D341Med (cell line): Measurements from ENCODE around the gene NHLRC2.

ENCODE experiments used
- DNase-seq: peaks from one replicate; pipeline ENCODE4 v3.0.0; 2012; ENCODE audit warnings: low spot score

The NHLRC2 gene

DNA sequence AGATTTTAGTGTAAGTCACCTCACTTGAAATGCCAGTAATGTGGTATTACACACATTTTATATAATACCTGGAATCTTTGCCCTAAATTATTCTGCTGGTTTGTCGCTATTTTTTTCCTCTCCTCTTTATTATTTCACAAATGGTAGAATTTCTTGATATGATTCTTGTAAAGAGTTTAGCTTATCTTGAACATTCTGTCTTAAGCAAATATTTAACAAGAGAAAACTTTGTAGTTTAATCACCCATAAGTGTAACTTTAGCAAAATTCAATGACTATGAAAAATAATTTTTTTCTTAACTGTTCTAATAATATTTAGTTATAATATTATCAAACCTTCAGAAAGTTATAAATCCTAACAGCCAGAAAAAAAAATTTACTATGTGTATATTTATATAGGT, 56.7 kb downstream of the NHLRC2 start:
- DNase-seq, result no peak

DNA sequence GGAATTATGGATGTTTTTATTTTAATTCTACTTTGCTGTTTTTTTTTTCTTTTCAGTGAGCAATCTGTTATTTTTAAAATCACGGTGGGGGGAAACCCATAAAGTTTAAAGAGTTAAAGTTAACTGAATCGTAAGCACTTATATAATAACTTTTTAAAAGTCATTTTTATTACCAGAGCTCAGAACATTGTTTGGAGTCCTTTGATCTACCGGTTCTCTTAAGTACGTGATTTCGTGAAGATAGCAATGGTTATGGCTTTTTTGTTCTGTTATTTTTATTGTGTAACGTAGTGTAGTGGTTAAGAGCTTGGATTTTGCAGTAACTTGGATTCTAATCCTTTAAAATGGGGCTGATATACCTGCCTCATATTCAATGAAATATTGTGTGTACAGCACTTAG, 57.4 kb downstream of the NHLRC2 start:
- DNase-seq, result no peak

DNA sequence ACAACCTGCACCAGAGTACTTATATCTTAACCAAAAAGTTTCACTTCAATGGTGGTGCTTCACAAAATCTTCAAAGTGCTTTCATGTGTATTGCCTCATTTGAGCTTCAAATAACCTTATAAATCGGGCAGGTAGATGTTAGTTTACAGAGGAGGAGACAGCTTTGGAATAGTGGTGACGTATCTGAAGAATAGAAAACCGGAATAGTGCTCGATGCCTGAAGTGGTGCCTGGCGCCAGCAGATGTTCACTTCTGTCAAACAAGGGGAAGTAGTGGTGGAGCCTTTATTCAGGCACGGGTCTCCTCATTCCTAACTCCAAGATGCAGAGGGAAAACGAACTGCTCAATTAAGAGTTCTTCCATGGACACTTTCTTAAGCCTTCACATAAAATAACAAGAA, 58.1 kb downstream of the NHLRC2 start:
- no peak for DNase-seq

DNA sequence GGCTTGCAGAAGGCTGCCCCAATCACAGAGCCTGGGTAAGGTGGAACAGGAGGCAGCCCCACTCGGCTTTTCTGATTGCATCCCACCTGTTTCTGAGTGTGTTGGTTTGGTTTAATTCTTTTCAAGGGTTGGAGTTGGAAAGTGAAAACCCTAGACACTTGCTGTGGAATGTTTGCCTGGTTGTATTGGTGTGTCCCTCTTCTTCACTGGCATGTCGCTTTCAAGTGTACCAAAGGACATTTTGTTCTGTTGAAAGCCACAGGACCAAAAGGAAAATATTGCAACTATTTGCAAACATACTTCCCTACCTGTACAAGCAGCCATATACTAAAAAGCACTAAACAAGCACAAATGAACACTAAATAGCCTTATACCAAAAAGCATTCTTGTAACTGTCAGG, 60.5 kb downstream of the NHLRC2 start:
- DNase-seq, result no peak

DNA sequence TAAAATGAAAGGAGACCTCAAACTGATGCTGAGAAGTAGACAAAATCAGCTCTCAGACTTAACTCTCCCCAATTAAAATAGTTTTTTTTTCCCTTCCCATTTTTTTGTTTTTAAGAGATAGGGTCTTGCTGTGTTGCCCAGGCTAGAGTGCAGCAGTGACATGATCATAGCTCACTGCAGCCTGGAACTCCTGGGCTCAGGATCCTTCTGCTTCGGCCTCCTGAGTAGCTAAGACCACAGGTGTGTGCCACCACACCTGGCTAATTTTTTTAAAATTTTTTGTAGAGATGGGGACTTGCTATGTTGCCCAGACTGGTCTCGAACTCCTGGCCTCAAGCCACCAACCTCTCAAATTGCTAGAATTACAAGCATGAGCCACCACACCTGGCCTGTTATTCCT, 61.1 kb downstream of the NHLRC2 start:
- DNase-seq, result no peak

DNA sequence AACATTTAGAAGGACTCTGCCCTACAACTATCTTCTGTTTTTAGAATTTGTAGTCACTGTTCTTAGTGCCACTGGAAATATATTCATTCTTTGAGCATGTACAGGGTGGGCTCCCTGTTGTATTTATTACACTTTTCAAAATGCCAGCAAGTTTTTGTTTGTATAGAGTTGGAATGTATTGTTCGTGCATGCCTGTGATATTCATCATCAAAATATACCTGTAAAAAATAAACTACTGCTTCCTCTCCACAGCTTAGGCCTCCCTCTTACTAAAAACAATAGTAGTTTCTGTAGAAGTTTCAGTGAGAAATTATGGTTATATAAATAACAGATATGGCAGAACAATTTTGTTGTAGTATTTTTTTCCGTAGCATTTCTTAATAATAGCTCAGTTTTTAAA, 61.6 kb downstream of the NHLRC2 start:
- no peak for DNase-seq

DNA sequence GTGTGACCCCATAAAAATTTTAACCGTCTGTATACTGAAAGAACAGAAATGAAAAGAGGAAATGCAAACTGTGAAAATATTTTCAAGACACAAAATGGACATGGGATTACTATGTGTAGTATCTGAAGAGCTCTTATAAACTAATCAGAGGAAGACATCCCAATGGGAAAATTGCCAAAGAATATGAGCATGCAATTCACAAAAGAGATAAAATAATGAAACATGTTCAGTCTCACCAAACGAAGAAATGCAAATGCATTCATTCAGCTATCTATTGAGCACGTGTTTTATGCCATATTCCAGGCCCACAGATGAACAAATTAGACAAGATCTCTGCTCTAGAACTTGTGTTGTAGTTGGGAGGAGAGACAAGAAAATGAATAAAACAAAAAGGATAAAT, 63.2 kb downstream of the NHLRC2 start:
- DNase-seq, result no peak

DNA sequence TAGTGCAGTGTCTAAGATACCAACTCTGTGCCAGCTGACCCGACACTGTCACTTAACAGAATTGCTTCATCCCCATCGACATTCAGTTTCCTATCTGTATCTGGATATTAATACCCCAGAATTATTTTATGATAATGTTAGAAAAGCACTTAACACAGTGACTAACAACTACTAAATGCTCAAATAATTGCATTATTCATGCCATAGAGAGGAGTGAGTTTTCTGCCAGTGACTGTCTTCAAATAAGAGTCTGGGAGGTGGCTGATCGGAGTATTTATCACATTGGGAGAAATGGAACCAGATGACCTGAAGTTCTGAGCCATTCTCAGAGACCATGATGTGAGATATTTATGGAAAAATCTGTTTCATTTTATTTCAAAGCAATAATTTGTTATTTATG, 65.7 kb downstream of the NHLRC2 start:
- DNase-seq, result no peak

DNA sequence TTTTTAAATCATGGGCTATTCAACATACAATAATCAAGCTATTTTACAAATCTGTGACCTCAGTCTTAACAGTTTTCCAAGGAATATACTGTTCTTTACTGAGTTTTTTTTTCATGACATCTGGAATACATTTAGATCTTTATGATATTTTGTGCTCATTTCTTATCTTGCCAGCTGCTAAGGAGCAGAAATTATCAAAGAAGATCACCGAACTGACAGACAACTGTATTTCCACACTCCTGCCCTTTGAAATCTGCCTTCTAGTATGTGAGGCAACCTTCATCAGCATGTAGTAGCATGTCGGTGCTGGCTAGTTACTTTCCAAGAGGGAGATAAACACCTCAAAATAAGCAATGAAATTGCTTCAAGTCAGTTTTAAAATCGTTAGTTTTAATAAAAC, 66.4 kb downstream of the NHLRC2 start:
- no peak for DNase-seq

DNA sequence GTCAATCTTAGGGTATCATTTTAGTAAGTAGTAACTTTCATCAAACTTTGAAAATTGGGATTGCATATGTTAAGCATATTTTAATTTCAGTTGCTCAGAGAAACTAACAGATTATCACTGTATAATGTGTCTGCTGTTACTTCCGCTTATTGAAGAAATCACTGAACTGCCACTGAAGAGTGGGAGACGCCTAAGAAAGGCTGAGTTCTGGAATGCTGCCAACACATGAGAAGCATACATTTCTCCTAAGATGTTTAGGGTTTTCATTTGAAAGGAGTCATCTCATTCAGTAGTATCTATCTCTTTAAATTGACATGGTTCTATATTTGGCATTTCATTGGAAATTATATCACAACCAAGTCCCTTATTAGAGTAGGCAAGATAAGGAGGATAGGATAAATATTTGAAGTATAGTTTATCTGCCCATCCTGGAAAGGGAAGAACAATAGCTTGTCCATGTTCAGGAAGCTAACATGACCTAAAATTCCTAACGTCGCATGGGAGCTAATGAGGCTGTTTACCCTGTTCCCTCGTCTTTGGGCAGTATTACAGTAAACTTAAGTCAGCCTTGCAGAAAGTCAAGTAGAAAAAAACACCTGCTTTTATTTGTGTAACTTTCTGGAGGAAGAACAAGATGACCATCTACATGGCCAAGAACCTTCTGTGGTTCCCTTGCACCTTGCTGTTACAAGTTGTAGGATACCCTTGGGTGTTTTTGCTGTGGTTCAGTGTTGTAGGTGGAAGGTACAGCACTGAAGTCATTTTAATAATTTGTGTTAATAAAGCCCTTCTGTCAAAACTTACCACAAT, 67.3 kb downstream of the NHLRC2 start:
- DNase-seq, result no peak

DNA sequence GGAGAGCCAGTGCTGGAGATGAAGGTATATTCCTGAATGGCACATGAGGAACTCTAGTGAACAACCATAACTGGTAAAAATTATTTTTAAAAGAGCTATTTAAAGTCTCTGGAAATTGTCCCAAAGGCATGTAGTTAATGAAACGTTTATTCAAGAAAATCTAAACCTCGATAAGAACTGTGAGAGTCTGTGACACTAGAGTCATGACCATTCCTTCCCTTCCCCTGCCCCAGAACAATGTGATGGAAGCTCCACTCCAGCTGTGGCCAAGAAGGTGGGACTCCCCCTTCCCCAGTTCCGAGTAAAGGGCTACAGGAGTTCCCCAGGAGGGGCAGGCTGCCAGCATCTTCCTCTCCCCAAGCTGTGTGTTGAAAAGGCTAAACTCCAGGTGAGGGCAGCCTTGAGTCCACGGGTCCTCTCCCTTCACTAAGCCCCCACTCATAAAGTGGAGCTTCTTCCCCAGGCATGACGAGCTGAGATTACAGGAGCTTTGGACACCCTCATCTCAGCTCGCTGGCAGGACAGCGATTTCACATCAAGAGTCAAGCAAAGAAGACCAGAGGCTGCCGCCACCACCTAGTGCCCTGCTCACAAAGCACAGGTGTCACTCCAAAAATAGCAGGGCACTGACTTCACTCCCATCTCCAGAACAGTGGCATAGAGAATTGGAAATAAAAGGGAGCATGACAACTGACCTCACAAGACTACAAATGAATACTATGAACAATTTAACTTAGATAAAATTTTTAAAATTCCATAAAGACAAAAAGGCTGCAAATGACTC, 68.5 kb downstream of the NHLRC2 start:
- no peak for DNase-seq

DNA sequence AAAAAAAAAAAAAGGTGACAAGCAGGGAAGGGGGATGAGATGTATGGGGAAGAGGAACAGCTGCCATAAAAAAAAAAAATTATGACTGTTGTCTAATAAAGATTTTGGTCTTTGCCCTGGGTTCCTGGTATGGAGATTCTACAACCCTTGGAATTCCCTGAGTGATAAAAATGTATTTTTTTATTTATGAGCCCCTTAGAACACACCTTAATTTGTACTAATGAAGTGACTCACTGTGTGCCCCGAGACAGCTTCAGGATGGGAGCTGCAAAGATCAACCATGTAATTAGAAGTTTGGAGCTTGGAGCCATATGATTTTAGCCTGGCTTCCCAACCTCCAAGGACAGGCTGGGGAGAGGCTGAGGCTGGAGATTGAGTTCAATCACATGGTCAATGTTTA, 69.7 kb downstream of the NHLRC2 start:
- DNase-seq, result no peak

DNA sequence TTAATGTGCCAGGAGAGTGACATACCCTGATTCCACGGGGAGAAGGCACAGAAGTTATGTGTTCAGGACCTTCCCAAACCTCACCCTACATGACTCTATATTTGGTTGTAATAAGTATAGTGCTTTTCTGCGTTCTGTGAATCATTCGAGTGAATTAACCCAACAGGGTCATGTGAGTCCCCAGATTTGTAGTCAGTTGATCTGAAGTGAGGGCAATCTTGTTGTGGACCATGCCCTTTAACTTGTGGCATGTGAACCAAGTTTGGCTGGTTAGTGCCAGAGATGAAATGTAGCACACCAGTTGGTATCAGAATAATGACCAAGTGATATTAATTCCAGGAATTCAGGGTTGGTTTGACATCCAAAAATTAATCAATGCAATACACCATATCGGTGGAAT, 70.2 kb downstream of the NHLRC2 start:
- DNase-seq, result no peak

DNA sequence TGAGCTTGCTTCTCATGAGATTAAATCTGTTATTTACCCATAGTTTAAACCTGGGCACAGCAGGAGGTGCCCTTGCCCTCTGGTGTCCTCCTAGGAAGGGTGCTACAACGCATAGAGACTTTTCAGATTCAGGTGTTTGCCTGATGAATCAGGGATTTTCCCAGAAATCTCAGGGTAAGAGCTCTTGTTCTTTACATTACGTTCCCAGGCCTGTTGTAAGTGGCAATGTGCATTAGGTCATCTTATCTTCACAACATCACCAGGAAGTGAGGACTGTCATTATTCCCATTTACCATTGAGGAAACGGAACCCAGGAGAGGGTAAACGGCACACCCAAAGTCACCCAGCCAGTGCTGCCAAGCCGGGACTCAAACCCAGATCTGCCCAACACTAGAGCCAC, 73.0 kb downstream of the NHLRC2 start:
- DNase-seq, result no peak

DNA sequence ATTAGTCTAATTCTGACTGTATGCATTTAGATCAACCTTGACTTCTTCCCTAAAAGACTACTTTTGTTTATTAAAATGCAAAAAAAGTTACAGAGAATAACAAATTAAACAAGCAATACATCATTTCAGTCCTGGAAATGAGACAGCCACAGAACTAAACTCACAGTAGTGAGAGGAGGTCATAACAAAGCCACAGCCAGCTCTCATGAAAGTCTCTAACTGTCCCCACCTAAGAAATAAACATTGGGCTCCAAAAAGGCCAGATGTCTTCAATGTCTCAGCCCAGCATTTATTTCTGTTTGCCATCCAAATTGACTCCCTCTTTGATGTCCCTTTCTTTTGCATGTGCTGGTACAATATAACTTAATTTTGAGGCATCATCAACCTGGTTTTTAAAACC, 74.4 kb downstream of the NHLRC2 start:
- no peak for DNase-seq

DNA sequence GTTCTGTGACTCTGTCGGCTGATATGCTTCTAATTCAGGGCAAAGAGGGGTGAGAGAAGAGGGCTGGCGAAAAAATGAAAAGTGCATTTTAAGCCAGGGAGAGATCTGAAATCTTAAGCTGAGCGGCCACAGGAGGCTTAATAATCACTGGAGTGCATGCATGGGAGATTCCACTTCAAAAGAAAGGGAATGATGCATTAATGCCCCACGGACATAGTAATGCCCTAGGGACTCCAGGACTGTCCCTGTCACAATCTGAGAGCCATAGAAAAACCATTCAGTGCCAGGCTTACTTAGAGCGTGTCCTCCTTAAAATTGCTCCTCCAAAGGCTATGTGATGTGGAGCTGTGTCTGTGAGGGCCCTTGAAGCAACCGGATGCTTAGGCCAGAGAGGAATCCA, 75.1 kb downstream of the NHLRC2 start:
- no peak for DNase-seq

DNA sequence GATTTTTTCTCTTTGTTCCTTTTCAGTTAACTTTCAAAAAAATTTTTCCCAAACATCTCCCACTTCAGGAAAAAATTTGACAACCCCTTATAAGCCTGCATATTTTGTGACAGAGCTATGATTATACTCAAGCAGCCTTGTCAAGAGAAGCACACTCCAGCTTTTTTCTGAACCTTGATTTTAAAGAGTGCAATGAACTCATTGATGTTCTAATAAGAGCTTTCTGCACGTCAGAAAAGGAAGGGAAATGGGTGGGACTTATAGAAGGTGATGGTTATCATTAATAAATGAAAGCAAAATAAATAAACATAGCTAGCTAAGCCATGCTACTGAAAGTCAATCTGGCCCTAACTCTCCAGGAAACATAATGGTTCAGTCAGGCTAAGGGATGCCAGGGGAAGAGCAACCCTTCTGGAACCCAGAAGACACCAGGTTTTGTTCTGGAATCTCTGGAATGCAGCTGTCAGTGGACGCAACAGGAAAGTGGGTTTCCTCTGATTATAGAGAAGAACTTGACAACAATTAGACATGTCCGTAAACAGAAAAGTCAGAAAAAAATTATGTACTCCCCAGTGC, 76.1 kb downstream of the NHLRC2 start:
- no peak for DNase-seq

DNA sequence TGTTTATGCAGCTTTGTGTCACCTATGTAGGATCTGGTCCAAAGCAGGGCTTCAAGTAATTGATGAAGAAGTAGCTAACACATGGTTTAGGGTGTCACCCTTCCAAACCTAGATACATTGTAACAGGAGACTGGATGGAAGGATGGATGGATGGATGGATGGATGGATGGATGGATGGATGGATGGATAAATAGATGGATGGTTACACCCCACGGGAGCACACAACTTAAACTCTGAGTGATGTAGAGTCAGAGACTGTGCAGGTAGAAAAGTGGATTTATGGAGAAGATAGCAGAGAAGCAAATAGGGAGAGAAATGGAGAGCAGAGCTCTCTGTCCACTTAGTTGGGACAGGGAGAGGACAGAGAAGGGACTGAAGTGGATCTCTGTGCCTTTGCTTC, 78.4 kb downstream of the NHLRC2 start:
- no peak for DNase-seq

DNA sequence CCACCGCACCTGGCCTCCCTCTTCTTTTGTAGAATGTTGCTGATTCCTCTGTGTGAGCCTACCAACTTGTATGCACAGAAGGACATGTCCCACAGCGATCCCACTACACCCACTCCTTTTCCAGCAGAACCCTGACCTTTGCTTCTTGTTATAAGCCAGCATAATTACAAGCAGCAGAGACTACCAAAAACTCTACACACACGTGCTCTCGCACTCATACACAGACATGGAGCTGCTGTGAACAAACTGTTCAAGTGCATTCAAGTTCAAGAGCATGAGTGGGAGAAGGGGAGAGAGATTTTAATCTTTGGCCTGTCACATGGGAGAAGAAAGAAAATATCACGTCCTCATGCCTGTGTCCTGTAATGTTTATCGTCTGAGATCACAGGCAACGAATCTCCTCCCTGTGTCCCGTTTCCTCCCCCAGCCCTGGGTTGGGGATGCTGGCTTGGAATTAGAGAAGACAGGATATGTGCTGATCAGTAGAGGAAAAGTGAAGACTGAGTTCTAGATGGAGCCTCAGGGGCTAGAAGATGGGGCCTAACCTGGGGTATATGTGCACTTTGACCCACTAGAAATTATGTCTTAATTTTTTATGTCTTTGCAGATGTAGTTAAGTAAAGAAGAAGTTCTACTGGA, 79.6 kb downstream of the NHLRC2 start:
- no peak for DNase-seq

DNA sequence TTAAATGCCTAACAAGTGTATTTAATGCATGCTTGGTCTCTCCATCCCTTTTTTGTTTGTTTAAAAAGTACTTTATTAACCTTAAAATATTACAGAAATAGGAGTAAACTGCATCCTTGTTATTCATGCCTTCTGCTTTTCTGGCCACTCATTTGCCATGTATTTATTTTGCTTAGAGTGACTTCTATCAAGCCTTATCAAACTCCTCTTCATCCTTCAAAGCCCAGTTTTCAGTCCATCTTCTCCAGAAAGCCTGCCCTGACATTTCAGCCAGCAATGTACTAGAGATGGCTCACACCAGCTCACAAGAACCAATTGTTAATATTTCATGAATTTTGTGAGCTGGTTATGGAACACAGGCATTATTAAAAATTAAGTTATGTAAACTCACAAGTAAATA, 82.8 kb downstream of the NHLRC2 start:
- no peak for DNase-seq

DNA sequence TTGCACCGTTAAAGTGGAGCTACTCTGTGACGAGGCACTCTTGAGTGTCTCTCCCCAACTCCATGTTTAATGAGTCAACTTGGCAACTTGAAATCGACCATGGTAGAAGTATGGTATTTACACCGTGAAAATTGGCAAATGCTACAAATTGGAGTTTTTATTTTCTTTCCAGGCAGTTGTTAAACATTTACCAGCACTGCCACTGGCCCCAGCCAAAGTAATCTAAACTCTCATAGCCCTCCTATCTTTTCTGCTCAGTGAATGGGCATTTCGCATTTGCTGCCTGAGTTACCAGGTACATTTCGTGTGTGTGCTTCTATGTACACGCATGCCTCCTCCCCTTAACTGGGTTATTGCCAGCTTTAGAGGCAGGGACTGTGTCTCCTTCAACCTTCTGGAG, 83.3 kb downstream of the NHLRC2 start:
- no peak for DNase-seq

DNA sequence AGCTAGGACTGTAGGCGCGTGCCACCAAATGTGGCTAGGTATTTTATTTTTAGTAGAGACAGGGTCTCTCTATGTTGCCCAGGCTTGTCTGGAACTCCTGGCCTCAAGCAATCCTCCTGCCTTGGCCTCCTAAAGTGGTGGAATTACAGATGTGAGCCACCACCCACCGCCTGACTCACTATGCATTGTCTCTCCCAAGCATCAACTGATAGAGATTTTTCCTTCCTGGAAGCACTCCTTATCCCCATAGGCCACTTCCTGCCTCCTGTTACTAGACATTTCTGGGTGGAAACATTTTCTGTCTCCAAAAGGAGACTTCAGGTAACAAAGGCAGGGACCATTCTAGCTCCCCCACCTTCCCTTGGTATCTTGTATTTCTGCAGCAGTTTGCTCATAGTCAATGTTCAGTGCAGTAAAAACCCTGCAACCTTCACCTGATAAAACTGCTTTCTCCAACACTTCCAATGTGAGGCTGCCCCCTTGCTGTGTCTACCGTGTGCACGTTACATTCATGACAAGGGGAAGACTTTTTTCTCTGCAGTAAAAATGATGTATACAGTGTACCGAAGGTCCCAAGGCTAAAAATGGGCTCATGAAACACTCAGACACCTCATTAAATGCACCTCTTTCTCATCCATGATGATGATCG, 84.9 kb downstream of the NHLRC2 start:
- DNase-seq, result no peak
